Umbilical cord (tissue), 2 donors: Measurements from ENCODE around the gene MAGI2. TPM values are rescaled to one million over a fixed set of nuclear protein-coding genes. Genes with fewer than 3 reads are reported as not detected.
"Not testable (repeated sequence)": the region's sequence is repeated elsewhere in the genome, so short reads cannot be mapped to it uniquely, and the experiment has no call there.

ENCODE experiments used
- DNase-seq: peaks from one replicate; pipeline ENCODE4 v3.0.0-alpha.2; 2015; ENCODE audit warnings: low spot score
- total RNA-seq: library from RNA; depleted of rRNA; stranded (reverse); fragments of >200 nt; gene quantifications from one replicate; pipeline ENCODE4 v1.2.3, GENCODE V29; 2014; ENCODE audit warnings: low replicate concordance; ENCODE audit not compliant: insufficient read depth

MAGI2 gene
- total RNA-seq, 1 donor from 2014 or later: 51.5 TPM

DNA sequence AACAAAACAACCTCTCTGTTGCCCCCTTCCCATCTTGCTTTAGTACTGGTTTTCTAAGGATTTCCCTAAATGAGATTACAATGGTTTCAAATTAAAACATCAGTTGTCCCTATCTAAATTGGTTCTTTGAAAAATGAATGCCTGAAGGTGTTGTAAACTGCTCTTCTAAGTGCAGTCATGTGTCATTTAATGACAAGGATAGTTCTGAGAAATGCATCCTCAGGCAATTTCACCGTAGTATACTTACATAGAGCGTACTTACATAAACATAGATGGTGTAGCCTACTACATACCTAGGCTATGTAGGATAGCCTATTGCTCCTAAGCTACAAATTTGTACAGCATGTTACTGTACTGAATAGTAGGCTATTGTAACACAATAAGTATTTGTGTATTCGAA, 278.1 kb downstream of the MAGI2 start:
- DNase-seq: no peak

DNA sequence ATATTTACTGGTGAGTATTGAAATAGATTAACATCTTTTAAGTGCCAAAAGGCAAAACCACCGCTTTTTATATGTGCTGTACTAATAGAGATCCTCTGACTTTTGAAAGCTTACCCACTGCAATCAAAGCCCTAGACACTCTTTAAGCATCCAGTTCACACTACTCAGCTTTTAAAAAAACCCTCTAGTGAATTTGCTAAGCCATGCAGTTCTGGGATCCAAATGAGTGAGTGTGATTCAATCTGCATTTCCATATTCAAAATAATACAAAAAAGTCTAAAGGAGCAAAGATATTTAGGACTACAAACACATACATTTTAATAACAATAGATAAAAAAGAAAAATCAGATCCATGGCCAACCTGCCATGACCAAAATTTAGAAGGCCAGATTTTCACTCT, 288.2 kb downstream of the MAGI2 start:
- DNase-seq: no peak

DNA sequence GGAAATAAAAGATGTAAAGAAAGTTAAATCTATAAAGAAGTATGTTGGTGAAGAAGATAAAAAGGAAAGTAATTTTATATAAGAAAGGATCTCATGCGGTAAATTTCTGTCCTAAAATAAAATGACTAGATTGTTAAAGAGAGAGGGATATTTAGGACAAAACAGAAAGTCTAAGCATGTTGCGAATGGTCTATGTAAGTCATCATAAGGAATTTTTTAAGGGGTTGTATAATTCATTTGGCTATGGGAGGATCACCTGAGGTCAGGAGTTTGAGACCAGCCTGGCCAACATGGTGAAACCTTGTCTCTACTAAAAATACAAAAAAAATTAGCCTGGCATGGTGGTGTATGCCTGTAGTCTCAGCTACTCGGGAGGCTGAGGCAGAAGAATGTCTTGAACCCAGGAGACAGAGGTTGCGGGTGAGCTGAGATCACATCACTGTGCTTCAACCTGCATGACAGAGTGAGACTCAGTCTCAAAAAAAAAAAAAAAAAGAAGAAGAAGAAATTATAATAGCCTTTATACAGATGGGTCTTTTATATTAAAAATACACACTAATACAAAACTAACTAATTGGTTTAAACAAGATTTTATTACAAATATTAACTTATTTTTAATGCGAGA, 294.3 kb downstream of the MAGI2 start:
- DNase-seq: no peak

DNA sequence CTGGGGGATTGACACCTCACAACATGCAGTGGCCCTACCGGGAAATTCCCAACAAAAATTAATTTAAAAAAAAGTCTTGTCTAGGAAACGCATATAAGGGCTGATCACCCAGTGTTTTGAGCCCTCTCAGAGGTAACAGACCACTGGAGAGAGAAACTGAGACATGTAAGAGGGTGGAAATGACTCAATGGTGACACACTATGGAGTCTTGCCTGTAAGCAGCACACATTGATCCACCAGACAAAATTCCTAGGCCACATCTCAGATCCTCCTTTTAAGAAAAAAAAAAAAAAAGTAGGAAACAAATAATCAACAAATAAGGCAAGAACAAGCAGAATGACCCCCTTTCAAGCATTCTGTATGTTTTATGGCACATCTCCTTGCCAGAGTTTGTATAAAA, 296.2 kb downstream of the MAGI2 start:
- DNase-seq: no peak

DNA sequence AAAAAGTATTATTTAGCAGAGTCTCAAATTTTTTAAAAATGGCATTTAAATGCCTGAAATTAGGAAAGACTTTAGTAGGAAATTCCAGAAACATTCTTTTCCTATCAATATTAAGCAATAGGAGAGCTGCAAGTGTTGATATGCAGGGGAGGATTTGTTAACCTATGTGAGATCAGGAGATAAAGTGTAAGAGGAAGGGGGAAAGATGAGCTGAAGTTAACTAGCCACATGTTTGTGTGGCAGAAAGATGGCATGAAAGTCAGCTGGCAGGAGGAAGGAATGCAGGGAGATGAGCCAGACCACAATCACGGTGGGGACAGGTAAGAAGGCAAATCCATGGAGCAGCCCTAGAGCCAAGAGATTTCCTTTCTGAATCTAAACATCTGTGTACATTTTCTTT, 303.6 kb downstream of the MAGI2 start:
- no peak for DNase-seq

DNA sequence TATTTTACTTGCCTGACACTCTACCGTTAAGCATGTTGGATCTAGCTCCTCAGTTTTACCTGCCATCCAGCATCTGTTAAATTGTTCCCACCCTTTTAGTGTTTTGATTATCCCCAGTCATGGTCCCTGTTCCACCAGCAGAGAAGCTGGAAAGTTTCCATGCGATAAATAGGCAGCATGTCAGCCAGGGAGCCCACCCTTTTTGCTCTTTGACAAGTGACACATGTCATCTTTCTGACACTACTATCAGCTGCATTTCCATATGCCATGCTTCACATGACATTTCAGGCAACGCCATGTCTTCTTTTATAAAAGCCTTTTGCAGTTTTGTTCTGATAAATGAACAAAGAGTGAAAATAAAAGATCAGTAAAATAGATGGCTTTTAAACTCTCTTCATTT, 310.8 kb downstream of the MAGI2 start:
- DNase-seq: no peak

DNA sequence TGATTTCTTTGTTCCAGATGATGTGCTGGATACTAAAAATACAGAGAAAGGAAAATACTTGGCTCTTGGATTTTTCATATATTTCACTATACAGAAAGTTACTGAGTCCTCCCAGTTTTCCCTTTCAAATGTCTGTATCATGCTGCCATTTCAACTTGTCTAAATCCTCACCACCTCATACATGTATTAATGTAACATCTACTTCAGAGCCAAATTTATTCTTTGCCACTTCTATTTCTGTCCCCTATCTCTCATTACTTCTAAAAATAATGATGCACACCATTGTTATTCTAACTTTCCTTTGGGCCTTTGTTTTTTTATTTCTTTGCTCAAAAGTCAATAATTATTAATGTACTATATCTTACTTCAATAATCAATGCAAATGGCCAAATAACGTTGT, 312.2 kb downstream of the MAGI2 start:
- DNase-seq: no peak

DNA sequence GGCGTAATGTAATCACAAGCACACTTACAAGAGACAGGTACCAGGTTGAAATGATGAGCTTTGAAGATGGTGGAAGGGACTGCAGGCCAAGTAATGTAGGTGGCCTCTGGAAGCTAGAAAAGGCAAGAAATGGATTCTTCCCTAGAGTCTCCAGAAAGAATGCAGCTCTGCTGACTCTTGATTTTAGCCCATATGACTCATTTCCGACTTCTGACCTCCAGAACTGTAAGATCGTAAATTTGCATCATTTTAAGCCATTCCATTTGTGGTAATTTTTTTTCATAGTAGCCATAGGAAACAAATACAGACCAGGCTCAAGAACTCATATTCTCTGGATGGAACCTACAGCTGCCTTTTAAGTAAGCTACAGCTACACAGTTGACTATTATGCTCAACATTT, 315.5 kb downstream of the MAGI2 start:
- no peak for DNase-seq

DNA sequence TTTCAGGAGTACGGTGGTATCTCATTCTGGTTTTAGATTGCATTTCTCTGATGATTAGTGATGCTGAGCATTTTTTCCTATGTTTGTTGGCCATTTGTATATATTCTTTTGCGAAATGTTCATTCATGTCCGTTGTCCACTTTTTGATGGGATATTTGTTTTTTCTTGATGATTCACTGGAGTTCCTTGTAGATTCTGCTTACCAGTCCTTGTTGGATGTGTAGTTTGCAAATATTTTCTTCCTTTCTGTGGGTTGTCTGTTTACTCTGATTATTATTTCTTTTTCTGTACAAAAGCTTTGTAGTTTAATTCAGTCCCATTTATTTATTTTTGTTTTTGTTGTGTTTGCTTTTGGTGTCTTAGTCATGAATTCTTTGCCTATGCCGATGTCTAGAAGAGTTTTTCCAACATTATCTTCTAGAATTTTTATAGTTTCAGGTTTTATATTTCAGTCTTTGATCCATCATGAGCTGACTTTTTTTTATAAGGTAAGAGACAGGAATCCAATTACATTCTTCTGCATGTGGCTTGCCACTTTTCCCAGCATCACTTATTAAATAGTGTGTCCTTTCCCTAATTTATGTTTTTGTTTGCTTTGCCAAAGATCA, 320.5 kb downstream of the MAGI2 start:
- no peak for DNase-seq

DNA sequence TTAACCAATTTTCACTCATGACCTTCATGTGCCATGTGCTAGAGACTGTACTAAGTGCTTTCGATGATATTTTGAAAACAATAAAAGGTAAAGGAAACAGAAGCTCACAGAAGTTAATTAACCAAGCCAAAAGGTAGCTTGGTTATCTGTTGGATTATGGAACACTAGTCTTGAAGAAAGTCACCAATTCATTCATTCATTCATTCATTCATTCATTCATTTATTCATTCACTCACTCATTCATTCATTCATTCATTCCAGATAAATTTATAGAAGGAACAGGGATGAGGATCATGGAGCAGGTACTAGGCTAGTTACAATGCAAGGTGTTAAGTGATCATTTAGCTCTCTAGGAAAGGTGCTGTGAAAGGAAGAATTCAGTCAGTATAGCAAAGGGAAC, 322.8 kb downstream of the MAGI2 start:
- DNase-seq: no peak

DNA sequence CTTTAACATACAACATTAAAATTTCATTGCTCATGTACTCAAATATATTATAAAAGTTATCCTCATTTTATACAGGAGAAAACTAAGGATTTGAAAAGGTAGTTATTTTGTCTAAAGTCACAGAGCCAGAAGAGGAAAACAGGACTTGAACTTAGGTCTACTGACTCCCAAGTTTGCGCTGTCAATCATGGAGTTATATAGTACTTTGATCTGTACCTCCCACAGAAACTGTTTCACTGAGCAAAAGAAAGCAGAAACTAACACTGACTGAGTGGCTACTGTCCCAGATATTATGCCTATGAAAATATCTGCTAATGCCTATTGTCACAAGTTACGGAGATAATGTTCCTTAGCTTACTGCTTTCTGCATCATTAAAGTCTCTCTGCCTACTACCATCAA, 329.1 kb downstream of the MAGI2 start:
- DNase-seq: no peak

DNA sequence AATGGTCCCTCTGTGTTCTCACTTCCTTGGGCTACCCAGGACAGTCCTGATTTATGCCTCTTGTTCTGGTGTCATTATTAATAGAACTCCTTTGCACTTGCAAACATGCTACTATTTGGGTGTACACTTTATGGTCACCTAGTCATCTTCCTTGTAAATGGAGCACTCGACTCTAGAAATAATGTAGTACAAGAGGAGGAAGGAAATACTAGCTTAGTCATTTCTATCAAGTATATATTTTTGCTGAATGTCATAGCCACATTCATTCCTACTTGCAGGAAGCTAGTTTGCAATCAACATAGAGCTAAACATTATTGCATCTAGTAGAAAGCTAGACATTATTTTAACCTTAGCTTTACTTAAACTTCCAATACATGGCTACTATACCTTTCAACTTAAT, 335.3 kb downstream of the MAGI2 start:
- no peak for DNase-seq

DNA sequence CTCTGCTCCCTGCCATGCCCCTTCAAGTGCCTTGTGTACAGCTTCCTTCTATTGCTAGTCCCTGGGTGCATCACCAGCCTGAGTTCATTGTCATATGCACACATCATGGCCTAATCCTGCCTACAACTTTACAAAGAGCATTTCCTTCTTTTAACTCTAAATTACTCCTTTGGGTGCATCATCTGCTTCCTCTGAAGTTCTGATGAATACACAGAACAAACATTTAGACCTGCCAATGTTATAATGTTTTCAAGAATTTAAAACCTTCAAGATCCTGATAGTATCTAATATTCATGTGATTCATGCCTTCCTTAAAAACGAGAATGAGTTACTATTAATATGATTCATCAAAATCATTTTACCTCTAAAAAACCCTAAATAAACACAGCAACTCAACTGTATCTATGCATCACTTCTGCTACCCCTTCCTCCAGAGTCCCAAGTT, 357.1 kb downstream of the MAGI2 start:
- DNase-seq: no peak

DNA sequence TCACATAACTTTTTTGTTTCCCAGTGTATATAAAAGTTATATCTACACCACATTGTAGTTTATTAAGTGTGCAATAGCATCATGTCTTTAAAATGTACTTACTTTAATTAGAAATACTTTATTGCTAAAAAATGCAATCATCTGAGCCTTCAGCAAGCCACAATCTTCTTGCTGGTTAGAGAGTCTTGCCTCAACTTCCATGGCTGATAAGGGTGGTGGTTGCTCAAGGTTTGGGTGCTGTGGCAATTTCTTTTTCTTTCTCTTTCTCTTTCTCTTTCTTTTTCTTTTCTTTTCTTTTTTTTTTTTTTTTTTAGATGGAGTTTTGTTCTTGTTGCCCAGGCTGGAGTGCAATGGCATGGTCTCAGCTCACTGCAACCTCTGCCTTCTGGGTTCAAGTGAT, 360.0 kb downstream of the MAGI2 start:
- no peak for DNase-seq

DNA sequence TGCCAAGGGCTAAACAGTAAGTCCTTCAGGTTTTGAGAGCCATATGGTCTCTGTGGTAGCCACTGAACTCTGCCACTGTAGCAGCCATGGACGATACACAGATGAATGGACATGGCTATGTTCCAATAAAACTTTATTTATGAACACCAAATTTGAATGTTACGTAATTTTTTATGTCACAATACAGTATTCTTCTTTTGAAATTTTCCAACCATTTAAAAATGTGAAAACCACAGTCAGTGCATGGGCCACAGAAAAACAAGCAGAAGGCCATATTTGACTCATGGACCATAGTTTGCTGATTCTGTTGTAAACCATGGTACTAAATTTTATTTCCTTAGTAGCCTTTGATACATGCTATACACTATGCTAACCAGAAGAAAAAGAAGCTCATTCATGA, 361.8 kb downstream of the MAGI2 start:
- DNase-seq: no peak

DNA sequence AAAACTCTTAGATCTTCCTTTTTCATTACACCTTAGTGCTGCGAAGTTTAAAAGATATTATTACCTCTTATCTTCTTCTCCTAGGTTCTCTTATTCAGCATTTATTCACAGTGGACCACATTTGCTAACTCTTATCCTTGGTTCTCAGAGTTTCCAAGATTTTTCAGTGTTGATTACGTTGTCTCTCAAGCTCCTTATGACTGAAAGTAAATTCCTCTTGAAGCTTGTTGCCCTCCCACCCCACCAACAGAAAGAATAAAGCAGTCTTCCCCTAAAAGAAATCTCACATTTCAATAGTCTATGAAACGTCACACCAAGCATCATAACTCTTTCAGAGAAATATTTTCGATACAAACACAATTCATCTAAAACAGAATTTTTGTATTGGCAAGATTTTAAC, 362.5 kb downstream of the MAGI2 start:
- no peak for DNase-seq

DNA sequence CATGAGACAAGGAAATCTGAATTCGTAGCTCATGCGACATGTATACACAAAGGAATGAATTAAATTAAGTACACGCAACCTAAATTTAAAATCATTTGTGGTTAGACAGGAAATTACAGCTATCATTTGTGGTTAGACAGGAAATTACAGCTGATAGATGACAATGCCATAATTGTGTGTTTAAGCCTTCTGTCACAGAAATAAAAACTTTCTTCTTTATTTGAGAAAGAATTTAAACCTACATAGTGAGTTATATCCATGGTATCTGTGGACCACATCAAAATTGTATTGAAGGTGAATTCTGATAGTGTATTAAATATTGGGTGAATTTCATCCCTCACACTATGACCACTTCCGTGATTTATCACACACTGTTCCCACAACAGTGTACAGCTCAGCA, 362.9 kb downstream of the MAGI2 start:
- no peak for DNase-seq

DNA sequence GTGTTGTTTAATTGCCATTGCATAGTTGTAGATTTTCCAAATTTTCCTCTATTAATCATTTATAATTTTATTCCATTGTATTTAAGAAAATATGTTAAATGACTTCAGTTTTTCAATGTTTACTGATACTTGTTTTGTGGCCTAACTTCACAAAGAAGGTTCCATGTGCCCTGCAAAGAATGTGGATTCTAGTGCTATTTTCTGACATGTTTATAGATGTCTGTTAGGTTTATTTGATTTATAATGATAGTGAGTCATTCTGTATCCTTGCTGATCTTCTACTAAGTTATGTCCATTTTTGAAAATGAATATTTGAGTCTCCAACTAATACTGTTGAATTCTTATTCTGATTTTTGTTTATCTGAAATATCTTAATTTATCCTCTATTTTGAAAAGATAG, 369.0 kb downstream of the MAGI2 start:
- no peak for DNase-seq

DNA sequence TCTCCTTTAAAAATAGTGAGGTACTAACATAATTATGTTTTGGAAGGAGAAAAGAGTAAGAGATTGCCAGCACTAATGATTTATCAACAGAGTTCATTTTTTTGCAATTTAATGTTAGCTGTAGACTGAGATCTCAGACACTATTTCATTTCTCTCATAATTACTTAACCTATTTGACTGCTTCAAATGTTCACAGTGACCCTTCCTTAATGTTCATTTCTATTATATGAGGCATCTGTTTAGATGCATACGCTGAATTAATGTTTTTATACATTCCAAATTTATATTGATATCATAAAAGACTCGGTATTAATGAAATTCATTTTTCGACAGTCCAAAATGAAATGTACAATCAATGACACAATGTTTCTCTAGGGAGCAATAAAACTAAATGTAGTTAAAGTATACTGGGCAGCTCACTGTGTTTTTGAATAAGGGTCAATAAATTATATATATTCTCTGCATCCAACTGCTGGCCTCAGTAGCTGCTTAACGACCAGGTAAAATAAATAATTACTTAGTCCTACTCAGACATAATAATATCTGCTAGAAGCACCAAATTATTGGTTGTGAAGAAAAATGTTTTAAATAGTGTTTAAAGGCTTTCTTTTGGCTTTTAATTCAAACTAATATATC, 373.4 kb downstream of the MAGI2 start:
- DNase-seq: no peak

DNA sequence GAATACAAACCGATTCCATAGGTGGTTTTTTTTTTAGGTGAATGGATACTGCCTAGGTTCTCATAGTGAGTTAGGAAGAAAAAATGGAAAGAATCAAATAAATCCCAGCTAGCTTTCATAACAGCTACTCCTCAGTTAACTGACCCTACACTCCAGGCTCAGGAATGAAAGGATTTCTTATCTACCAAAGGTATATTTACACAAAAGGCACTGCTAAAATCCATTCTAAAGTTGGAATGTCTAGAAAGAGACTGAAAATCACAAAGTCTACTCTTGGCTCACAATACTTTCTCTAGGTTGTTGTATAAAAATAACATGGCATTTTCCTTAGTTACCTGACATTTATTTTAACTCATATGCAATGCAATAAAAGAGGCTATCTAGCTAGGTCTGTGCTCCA, 375.2 kb downstream of the MAGI2 start:
- no peak for DNase-seq

DNA sequence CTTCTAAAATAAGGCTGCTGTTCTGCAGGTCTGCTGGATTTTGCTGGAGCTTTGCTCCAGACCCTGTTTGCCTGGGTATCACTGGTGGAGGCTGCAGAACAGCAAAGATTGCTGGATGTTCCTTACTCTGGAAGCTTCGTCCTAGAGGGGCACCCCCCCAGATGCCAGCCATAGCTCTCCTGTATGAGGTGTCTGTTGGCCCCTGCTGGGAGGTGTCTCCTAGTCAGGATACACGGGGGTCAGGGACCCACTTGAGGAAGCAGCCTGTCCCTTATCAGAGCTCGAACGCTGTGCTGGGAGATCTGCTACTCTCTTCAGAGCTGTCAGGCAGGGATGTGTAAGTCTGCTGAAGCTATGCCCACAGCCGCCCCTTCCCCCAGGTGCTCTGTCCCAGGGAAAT, 382.3 kb downstream of the MAGI2 start:
- not testable (repeated sequence) for DNase-seq

DNA sequence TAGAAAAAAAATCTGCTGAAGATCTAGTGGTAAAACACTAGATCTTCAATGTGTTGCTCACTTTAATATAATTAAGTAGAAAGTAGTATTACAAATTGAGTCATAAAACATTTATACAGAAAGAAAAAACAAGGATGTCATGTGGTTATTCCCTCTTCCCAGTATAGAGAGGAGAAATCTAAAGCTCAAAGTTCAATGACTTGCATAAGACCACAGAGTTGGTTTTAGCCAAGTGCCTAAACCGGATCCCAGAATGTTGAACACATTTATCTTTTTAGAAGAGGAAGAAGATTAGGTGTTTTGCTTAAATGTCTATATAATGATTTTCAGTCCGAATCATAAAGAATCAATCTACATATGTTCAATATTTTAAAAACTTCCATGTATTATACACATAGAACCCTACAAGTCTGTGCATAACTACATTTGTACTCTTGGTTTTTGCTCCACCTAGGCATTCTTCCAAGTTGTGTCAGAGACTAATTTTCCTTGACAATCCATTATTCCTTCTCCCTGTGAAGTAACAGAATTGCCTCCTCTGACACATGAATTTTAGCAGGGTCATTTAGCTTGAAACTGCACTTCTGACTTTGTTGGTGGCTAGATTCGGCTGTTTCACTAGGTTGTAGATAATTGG, 389.2 kb downstream of the MAGI2 start:
- no peak for DNase-seq
